H54 (cell line): ENCODE data around the gene HDAC8.
A peak's percentile ranks its signal among the peaks of the same experiment; 100 is the strongest.

Experiments used
- DNase-seq: peaks from one replicate; pipeline ENCODE4 v3.0.0; 2011; ENCODE audit warnings: low spot score, mixed read lengths; ENCODE audit not compliant: insufficient read length
- FAIRE-seq: peaks from 3 replicates; lab custom pipeline; 2011; peaks lifted over from hg19 to GRCh38; lab: Jason Lieb, UNC
- POLR2A ChIP-seq: IDR thresholded peaks from 2 replicates; pipeline ENCODE4 v1.6.1; 2011; ENCODE audit warnings: low read depth, mild to moderate bottlenecking, low read length

HDAC8 gene

DNA sequence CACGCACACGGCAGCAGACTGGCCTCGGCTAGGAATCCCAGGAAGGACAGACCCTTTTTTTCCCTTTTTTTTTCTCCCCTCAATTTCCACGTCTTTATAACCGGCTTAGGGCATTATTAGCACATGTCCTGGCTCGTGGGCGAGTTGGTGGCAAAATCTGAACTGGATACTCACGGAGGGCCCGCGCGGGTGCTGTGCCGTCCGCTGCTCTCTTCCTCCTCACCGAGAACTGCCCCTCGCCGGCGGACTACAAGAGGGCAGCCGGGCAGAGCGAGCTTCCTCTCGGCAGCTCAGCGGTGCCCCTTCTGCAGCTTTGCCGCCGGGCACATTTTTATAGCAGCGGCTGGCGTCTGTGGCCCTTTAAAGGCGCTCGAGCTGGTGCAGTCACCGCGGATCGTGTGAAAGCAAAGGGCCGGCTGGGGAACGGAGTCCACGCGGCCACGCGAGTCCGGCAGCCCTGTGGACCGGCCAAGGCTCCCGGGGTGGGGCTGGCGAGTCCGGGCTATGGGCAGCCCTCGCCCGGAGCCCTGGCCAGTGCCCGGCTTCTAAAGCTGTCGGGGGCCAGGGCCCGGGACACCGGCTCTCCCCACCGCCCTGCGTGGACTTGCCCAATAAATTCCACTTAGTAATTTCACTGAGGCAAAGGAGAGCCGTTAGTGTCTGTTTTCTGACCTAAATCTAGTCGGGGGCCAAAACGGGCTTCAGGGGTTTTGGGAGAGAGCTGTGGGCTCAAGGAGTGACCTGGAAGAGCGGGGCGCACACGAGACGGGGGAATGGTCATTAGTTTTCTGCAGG is 265.6 kb downstream of the HDAC8 start:
- peak; percentile 70 for DNase-seq
- no peak for TF ChIP-seq POLR2A
- no peak for FAIRE-seq

DNA sequence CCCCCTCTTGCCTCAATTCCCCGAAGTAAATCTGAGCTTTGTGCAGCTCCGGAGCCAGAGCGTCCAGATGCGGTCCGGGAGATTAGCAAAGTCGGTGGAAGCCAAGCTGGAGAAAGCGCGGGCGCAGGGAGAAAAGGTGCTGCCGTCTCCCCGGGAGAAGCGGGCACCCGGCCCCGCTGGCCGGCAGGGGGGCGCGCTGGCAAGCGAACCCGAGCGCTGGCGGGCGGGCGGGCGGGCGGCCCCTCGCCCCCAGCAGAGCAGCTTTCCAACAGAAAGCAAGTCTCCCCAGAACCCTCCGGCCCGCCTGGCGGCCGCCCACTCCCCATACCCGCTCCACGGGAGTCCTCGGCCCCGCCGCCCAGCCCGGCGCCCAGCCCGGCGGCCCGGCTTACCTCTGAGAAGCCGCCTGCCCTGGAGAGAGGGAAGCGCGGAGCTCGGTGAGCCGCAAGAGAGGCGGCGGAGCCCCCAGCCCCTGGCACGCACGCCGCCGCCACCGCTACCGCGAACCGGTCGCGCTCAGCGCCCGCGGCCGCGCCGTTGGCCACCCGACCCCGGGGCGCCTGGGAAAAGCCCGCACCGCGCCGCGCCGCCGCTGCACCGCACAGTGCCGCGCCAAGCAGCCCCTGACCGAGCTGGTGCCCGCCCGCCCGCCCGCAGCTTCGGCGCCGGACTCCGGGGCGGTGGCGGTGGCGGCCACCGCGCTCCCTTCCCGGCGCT is 266.4 kb downstream of the HDAC8 start:
- FAIRE-seq (no peak), DNase-seq (no peak)
- no peak for TF ChIP-seq POLR2A

DNA sequence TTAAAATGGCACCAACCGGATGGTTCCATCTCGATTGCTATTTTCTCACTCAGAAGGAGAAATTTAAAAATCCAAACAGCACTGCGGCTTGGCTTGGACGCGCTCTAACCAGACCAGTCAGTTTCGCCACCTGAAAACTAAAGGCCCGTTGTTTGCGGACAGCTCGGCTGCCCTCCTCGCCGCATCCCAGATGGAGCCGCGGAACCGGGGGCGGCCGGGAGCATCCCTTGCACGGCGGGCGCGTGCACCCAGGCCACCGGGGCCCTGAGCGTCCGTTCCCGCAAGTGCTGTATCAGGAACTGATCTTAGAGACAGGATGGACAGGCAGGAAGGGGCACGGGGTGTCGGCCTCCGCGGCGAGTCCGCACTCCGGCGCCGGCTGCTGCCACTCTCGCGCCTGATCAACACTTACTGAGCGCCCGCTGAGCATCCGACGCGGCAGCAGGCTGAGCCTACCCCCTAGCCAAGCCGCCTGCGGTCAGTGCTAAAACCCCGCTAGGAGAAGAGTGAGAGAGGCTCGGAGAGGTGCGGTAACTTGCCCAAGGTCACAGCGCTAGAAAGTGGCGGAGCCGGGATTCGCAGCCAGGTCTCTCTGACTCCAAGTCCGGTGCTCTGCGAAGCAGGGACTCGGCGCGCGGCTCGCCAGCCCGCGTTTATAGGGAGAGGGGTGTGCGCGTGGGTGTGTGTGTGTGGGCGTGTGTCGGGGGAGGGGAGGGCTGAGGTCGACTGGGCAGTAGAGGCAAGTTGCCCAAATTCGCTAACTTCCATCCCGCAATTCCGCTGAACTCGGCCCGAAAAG is 267.2 kb downstream of the HDAC8 start, which contains the start of gene CITED1:
TSS of gene CITED1 (minus strand) at position 629 of the 799 bp plus-strand sequence. CDS start 3,045 bp downstream, outside the sequence.
- FAIRE-seq (no peak), DNase-seq (no peak)
- TF ChIP-seq POLR2A, result no peak

DNA sequence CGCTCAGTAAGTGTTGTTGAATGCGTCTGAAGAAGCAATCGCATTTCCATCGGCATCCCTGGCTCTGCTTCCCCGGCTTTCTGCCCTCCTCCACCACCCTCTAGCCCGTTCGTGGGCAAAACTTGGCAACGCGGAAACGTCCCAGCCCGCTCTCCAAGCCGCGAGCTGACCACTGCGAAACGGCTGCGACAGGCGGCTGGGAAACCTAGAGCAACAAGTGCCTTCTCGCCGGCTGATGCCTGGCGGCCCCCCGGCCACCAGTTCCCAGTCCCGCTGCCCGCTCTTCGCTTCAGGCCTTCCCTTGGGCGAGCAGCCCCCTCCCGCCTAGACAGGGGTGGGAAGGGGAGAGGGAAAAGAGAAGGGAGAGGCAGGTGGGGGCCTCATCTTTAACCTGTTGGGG is 267.8 kb downstream of the HDAC8 start:
- TF ChIP-seq POLR2A, result no peak
- FAIRE-seq (no peak), DNase-seq (no peak)

DNA sequence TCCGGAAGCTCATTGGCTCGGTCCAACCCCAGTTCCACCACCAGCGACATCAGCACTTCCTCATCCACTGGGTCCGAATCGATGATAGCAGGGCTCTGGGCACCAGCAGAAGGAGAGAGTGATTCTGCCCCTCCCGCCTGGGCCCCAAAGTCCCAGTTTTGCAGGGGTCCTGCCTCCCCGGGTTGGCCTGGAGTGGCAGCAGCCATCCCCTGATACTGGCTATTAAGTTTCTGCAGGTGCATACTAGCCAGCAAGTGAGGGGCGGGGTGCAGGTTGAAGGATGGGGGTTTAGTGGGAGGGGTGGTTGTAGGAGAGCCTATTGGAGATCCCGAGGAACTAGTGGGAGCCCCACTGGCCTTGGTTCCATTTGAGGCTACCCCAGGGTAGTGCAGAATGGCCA is 270.9 kb downstream of the HDAC8 start:
- DNase-seq (no peak), FAIRE-seq (no peak)
- no peak for TF ChIP-seq POLR2A

DNA sequence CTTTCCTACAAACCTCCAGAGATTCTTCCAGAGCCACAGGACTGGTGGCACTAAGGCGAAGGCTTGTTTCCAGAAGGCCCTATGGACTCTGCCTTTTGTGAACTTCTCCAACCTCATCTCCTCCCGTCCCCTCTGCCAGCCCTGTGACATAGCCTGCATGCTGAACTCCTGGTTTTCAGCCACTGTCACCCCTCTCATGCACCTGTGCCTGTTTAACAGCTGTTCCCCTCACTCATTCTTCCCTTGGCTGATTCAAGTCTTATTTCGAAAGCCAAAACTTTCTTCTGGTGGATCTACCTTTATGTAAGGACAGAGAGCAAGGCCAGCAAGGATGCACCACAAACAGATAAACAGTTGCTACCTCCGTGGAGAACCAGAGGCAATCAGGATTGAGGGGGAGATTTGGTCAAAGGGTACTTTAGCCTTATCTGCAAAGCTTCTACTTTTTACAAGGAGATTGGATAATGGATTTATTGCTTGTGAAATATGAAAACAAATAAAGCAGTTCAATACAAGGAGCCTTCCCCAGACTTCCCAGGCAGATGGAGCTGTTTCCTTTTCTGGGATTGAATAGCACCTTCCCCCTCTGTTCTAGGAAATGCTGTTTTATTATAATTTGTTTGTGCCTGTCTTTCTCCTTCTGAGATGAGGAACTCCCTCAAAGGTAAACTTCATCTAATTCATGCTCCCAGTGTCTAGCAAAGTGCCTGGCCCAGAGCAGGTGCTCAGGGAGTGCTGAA is 272.6 kb downstream of the HDAC8 start:
- FAIRE-seq, result no peak
- TF ChIP-seq POLR2A, result no peak

DNA sequence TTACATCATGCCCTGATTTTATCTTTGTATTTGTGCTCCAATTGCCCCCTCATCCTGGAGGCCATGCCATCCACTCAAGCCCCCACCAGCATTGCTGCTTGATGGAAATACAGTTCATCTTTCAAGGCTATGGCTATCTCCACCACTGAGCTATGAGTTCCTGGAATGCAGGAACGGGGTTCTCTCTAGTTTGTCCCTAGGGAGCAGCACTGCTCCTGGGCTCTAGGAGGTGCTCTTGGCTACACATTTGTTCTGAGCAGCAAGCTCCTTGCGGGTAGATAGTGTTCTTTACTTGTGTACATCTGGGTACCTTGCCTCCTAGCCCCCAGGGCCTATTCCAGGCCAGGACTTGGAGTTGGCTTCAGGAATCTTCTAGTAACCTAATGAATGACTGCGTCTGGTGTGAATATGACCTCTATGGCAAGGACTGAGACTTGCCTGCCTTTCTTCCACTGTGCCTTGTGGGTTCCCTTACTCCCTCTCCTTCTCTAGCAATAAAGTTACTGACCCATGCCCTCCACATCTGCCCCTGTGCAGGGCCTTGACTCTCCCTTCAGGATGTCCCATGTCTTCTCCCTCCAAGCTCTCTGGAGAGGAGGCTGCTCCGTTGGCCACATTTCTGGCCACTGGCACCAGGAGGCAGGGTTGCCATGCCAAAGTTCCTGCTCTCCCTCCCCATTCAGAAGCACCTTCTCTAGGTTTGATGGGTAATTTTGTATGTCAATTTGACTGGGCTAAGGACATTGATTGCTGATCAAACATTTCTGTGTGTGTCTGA is 274.5 kb downstream of the HDAC8 start:
- FAIRE-seq (no peak), DNase-seq (no peak)
- no peak for TF ChIP-seq POLR2A

More for the DNA sequence above, 272.6 kb downstream of the HDAC8 start:
- DNase-seq, result no peak

DNA sequence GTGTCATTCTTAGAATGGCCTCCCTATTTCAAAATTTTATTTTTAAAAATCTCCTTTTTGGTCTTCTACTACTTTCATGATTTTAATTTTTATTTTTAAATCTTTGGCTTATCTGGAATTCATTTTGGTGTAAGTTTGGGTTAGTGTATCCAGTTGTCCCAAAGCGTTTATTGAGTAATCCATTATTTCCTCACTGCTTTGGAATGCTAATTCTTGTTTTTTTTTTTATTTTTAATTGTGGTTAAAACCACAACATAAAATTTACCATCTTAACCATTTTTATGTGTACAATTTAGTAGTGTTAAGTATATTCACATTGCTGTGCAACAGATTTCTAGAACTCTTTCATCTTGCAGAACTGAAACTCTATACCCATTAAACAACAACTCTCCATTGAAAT is 275.7 kb downstream of the HDAC8 start:
- no peak for TF ChIP-seq POLR2A
- DNase-seq, result no peak
- no peak for FAIRE-seq

DNA sequence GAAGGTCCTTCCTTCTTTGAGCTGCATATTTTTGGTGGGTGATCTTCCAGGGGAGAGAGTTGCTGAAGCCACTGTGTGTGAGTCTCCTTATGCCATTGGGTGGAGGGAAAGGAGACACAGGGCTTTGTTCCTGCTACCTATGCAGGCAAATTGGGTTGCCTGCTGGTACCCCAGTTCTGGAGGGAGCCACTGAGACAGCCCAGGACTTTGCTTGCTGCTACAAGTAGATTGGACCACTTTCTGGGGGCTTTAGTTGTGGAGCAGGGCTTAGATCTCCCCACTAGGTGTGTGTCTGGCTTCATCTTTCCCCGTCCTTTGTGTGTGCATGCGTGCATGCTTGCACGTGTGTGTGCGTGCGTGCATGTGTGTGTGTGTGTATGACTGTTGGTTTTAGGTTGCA is 276.9 kb downstream of the HDAC8 start:
- DNase-seq (no peak), FAIRE-seq (no peak)
- TF ChIP-seq POLR2A, result no peak

DNA sequence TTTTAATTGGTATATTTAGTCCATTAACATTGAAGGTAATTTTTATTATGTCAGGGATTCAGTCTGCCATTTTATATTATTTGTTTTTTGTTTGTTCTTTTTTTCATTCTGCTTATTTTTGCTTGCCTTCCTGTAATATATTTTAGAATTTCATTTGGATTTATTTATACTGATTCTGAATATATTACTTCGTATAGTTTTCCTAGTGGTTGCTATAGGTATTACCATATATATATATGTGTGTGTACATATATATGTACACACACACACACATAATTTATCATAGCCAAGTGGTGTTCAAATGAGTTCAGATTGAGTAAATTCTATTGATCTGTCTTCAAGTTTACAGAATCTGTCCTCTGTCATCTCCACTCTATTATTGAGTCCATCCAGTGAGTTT is 278.1 kb downstream of the HDAC8 start:
- no peak for FAIRE-seq
- TF ChIP-seq POLR2A, result no peak
- no peak for DNase-seq

DNA sequence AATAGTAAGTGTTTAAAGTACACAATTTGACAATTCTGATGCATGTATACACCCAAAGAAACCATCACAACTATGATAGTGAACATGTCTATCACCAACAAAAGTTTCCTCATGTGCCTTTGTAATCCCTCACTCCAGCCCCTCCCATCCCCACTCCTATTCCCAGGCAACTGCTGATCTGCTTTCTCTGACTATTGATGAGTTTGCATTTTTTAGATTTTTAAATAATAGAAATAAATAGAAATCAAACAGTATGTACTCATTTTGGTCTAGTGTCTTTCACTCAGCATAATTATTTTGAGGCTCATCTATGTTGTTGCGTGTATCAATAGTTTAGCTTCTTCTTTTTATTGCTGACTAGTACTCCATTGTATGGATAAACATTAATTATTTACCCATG is 290.3 kb downstream of the HDAC8 start:
- no peak for TF ChIP-seq POLR2A
- DNase-seq (no peak), FAIRE-seq (no peak)

DNA sequence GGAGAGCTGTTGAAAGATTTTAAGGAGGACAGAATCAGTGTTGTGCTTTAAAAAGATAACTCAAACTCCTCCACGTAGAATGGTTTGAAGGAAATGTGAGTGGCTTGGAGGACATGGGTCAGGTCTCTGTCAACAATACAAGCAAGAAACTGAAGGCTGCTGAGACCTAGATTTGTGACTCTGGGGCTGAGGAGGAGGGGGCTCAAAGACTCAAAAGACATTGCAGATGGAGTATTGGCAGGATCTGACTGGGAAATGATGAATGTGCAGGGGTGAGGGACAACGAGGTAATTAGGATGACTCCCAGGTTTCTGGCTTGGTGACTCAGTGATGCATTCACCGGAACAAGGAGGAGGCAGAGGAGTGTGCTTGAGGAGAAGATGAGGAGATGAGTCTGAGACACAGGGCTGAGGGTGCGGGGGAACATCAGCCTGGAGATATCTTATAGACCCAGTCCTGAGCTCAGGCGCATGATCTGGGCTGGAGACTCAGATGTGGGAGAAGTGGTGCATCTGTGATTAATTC is 292.3 kb downstream of the HDAC8 start:
- DNase-seq (peak; percentile 29), FAIRE-seq (no peak)
- no peak for TF ChIP-seq POLR2A
